A549 treated with CORT108297 at 1 μM for 4 hours (cell line): ENCODE measurements around the gene TXNDC11. TPM values are rescaled to one million over a fixed set of nuclear protein-coding genes. Genes with fewer than 3 reads are reported as not detected.

Source experiments
- total RNA-seq: library from RNA; stranded (reverse); fragments of 200-300 nt; extraction: Qiagen RNA extraction; gene quantifications from 5 replicates; pipeline ENCODE4 v1.2.3, GENCODE V29; 2022

The TXNDC11 gene, protein sequence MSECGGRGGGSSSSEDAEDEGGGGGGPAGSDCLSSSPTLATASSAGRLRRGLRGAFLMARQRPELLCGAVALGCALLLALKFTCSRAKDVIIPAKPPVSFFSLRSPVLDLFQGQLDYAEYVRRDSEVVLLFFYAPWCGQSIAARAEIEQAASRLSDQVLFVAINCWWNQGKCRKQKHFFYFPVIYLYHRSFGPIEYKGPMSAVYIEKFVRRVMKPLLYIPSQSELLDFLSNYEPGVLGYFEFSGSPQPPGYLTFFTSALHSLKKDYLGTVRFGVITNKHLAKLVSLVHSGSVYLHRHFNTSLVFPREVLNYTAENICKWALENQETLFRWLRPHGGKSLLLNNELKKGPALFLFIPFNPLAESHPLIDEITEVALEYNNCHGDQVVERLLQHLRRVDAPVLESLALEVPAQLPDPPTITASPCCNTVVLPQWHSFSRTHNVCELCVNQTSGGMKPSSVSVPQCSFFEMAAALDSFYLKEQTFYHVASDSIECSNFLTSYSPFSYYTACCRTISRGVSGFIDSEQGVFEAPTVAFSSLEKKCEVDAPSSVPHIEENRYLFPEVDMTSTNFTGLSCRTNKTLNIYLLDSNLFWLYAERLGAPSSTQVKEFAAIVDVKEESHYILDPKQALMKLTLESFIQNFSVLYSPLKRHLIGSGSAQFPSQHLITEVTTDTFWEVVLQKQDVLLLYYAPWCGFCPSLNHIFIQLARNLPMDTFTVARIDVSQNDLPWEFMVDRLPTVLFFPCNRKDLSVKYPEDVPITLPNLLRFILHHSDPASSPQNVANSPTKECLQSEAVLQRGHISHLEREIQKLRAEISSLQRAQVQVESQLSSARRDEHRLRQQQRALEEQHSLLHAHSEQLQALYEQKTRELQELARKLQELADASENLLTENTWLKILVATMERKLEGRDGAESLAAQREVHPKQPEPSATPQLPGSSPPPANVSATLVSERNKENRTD
- 31.6 to 40.5 TPM (median 38.8 TPM) in 5 replicates for total RNA-seq

DNA sequence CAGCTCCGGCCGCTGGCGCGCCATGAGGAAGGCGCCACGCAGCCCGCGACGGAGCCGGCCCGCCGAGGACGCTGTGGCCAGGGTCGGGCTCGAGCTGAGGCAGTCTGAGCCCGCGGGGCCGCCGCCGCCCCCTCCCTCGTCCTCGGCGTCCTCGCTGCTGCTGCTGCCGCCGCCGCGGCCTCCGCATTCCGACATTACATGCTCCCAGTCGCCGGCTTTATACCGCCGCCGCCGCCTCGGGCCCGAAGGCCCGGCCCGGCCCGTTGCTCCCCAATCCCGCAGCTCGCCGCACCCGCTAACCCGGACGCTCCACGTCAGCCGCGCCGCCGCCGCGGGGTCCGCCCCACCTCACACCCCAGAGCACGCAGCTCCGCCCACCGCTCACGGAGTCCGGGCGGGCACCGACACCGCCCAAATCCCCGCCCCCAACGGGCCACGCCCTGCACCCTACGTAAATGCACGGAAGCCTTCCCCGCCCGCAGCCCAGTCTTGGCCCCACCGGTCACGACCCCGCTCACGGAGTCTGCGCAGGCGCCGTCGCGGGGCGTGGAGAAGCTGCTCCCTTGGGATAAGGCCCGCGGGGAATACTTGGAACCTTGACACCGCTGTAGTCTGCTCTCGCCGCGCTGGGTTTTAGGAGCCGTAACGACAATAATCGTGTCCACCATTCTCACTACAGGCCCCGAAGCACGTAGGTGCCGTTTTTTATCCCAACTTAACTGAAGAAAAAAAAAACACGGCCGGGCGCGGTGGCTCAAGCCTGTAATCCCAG is at the start of gene TXNDC11:
Gene TXNDC11, minus strand, starts transcription at position 322 of the 772 bp plus-strand sequence. Its CDS starts 127 bp downstream, at position 195.

DNA sequence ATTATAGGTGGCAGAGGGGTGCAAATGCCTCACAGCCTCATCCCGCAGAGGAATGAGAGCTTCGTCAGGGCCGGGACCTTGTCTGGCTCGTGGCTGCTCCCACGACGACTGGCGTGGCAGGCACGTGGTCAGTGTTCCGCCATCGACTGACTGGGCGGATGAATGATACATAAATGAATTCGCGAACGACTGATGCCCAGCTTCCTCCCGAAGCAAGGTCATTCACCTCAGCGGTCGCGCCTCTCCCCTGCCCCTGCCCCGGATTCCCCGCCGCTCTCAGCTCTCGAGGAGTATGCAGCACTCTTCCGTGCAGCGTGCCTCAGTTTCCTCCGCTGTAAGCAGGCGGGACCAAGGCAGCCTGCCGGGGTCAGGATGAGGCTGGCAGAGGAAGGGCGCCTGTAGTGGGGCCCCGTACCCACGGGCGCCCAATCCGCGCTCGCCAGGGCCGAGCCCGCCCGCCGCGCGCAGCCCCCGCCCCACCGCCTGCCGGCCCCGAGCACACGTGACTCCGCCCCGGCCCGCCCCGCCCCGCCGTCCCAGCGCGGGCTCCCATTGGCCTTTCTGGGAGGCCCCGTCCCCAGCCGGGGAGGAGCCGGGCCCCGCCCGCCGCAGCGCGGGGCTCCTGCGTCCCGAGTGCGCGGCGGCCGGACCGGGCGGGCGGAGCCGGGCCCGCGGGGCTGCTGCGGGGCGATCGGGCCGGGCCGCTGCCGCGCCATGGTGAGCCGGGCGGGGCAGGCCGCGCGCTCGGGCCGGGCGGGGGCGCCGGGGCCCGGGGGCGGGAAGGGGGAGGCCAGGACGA is 74.6 kb downstream of the TXNDC11 start, which contains the start of gene SNN:
Gene SNN, plus strand, starts transcription at position 632 of the 799 bp plus-strand sequence. CDS start 7,605 bp downstream, outside the sequence.

Other genes starting within 250 kb of the TXNDC11 start
- gene LITAF, start 155.9 kb downstream of the TXNDC11 start, total RNA-seq, result 192 to 210 TPM (median 200 TPM) in 5 replicates
- gene SNN, start 74.4 kb downstream of the TXNDC11 start, total RNA-seq, result 8.8 to 12.2 TPM (median 11.3 TPM) in 5 replicates
- 25.0 to 36.6 TPM (median 25.3 TPM) in 5 replicates for gene ZC3H7A, start 54.4 kb upstream of the TXNDC11 start, total RNA-seq
- gene RSL1D1, start 108.7 kb upstream of the TXNDC11 start, total RNA-seq, result 208 to 313 TPM (median 213 TPM) in 5 replicates
- gene GSPT1, start 173.1 kb upstream of the TXNDC11 start, total RNA-seq, result 177 to 240 TPM (median 183 TPM) in 5 replicates
- 2.3 to 4.7 TPM (median 3.9 TPM) in 5 replicates for gene NPIPB2, start 199.2 kb upstream of the TXNDC11 start, total RNA-seq
- not detected in 5 replicates for gene TNFRSF17, start 222.4 kb upstream of the TXNDC11 start, total RNA-seq
- gene SNX29, start 233.9 kb upstream of the TXNDC11 start, total RNA-seq, result 2.1 to 2.9 TPM (median 2.9 TPM) in 5 replicates